Pancreas (tissue), 10 donors: ENCODE measurements around the gene SPEM1. TPM values are rescaled to one million over a fixed set of nuclear protein-coding genes. Genes with fewer than 3 reads are reported as not detected.
A peak's percentile ranks its signal among the peaks of the same experiment; 100 is the strongest.

Experiments
- ATAC-seq, 4 donors: fragments of 200-7000 bp; cut with Tn5 transposase; one replicate each; pipeline versions ENCODE4 v1.8.0 to v1.9.1; 2020; ENCODE audit warnings: mild to moderate bottlenecking in 4 of 4, moderate library complexity in 4 of 4
- DNase-seq, 6 donors: peaks; one replicate each; pipeline ENCODE4 v3.0.0-alpha.2; 2020
- FAIRE-seq: peaks from 2 replicates; lab custom pipeline; 2012; peaks lifted over from hg19 to GRCh38; lab: Jason Lieb, UNC
- H3K27ac ChIP-seq, 4 donors: fragments of 200-600 bp; sonication (generic); 1 replicate in 3 of 4; 2 replicates in 1 of 4; pipeline versions ENCODE4 v1.5.0 to v1.8.0; 2020
- H3K27me3 ChIP-seq, 4 donors: fragments of 200-600 bp; one replicate each; pipeline ENCODE4 v1.8.0; 2021
- H3K36me3 ChIP-seq, 3 donors: fragments of 200-600 bp; sonication (generic) in 1 of 3; one replicate each; pipeline versions ENCODE4 v1.5.0 to v1.8.0; 2020 to 2021
- H3K4me1 ChIP-seq, 3 donors: fragments of 200-600 bp; one replicate each; pipeline ENCODE4 v1.8.0; 2021
- H3K4me3 ChIP-seq, 4 donors: fragments of 200-600 bp; sonication (generic) in 2 of 4; one replicate each; pipeline versions ENCODE4 v1.5.0 to v1.8.0; 2020 to 2021
- H3K9me3 ChIP-seq, 4 donors: fragments of 200-600 bp; one replicate each; pipeline ENCODE4 v1.8.0; 2021
- CTCF ChIP-seq, 4 donors: fragments of 200-600 bp; sonication (generic) in 3 of 4; IDR thresholded peaks; one replicate each; pipeline versions ENCODE4 v1.5.0 to v1.8.0; 2021; ENCODE audit warnings: antibody characterized with exemption in 4 of 4
- WGBS, 2 donors: extraction: QIAGEN DNeasy Blood & Tissue Kit; methylation state at CpG; one replicate each; pipeline ENCODE4 v1.1.7; 2013; 5-methylcytosine and 5-hydroxymethylcytosine counted together
- intact Hi-C, 3 donors: fragments of 100-400 bp; cut with DNase I; formaldehyde crosslinking; loops; one replicate each; pipeline versions ENCODE4 v1.11.1 to v1.14.2; 2022
- polyA plus RNA-seq, 2 donors: library from polyadenylated mRNA; stranded (reverse); fragments of 200-250 nt; gene quantifications; one replicate each; pipeline ENCODE4 v1.2.3, GENCODE V29; 2013
- total RNA-seq, 6 donors: library from RNA; stranded (reverse); fragmentation: NEBNext Ultra II Directional in 4 of 6; extraction: Animal tissue kit (Norgen Biotek cat#: 25700) in 4 of 6; gene quantifications; one replicate each; pipeline versions ENCODE4 v1.2.1 to v1.2.4, GENCODE V29; 2021 to 2023
- donor health status: healthy with polysubstance abuse.
- donor health status: DM: no; HTN: no; CAD: no; lungs with moderate emphysema.
- donor health status: DM: no; HTN: no; CAD: no.
- donor health status: control.
- donor health status: control.
- donor health status: Bipolar disorder and iron deficiency.
- donor health status: DM: yes; HTN: yes; CAD: no.
- donor health status: DM: no; HTN: no; CAD: no.
- donor health status: DM: no; HTN: no; CAD: no.
- donor health status: DM: yes; HTN: yes; CAD: no.

SPEM1 gene
- total and polyA plus RNA-seq, 8 donors: not detected

DNA sequence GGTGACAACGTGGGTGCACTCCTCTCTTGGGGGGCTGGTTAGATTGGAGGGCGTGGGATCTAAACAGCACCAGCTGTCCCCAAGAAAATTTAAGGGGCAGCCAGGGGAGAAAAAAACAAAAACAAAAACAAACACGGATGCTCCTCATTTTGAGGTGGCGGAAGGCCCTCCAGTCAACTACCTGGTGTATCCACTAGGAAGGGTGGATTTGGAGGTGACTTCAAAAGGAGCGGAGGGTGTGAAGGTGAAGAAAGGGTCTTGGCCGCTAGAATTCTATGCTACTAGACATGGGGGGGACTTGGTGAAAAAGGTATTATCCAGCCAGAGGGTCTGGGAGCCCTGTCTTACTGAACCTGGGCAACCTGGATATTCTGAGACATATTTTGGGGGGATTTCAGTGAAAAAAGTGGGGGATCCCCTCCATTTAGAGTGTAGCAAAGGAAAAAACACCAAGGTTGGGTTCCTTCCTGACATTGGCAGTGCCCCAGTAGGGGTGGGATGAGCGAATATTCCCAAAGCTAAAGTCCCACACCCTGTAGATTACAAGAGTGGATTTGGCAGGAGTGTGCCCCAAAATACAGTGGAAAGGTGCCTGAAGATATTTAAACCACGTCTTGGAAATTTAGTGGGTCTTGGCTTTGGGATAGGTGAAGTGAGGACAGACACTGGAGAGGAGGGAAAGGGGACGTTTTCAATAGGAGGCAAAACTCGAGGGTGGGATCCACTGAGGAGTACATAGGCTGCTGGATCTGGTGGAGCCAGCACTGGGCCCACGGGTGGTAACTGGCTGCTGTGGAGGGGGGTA lies 18.7 kb downstream of the SPEM1 start:
- H3K9me3 ChIP-seq: no peaks in the 10 kb centered on the region
- WGBS, 2 donors: 64 to 76% methylated on average over 11 of the region's 11 CpGs
- no peaks in the 10 kb centered on the region for H3K27me3 ChIP-seq
- FAIRE-seq: no peak
- no peaks in the 10 kb centered on the region for H3K36me3 ChIP-seq
- TF ChIP-seq CTCF (IDR thresholded peaks at IDR 0.05): no peak
- no peak for DNase-seq
- H3K4me1 ChIP-seq: peaks cover 5 to 18% (median 11%) of the 10 kb centered on the region in 3 donors
- intact Hi-C loops: loop anchor here in 2 of 3 donors (10.0 kb wide), 1 partner anchor 84 kb away; the partner anchor contains the start of genes KCTD11 (in 2 of the 2) and TMEM95 (in 2 of the 2)
- ATAC-seq: no peak
- H3K4me3 ChIP-seq: no peak overlapping the region
- no peak overlapping the region for H3K27ac ChIP-seq

DNA sequence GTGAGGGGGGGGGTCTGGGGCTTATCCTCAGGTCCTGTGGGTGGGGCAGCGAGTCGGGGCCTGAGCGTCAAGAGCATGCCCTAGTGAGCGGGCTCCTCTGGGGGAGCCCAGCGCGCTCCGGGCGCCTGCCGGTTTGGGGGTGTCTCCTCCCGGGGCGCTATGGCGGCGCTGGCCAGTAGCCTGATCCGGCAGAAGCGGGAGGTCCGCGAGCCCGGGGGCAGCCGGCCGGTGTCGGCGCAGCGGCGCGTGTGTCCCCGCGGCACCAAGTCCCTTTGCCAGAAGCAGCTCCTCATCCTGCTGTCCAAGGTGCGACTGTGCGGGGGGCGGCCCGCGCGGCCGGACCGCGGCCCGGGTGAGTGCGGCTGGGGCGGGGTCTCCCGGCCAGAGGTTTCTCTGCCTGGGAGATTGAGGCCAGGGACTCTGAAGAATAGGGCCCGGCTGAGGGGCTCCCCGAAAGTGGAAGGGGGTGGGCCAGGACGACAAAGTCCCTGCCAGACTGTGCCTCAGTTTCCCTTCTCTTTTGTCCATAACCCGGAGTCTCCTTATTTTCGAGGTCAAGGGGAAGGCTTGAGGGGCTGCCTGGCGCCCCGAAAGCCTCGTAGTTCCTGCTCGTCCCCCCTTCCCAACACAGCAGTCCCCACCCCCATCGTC lies 19.5 kb downstream of the SPEM1 start, which contains the start of gene FGF11:
Gene FGF11 (plus strand): TSS at position 51 of the 651 bp plus-strand sequence. CDS start 109 bp downstream, at position 160.
- Histone ChIP-seq H3K4me3 (peak within 1 kb of the TSS; percentile 2 to 45 (median 26)), H3K4me1 (peaks cover 5 to 18% (median 11%) of the 10 kb centered on the region in 3 donors), H3K27ac (no peak within 1 kb of the TSS), H3K36me3 (no peaks in the 10 kb centered on the region), H3K27me3 (no peaks in the 10 kb centered on the region), H3K9me3 (no peaks in the 10 kb centered on the region)
- no peak for FAIRE-seq
- intact Hi-C loops: loop anchor here in 2 of 3 donors (5.0 to 10.0 kb wide), 2 partner anchors 38 to 85 kb away; partner anchors contain the start of genes KCTD11 (in 2 of the 2), TMEM95 (in 2 of the 2) and ZBTB4 (in 2 of the 2)
- no peak for DNase-seq
- no peak for ATAC-seq
- no peak for TF ChIP-seq CTCF (IDR thresholded peaks at IDR 0.05)
- WGBS, 2 donors: 6 to 9% methylated on average over 32 to 50 of the region's 50 CpGs

DNA sequence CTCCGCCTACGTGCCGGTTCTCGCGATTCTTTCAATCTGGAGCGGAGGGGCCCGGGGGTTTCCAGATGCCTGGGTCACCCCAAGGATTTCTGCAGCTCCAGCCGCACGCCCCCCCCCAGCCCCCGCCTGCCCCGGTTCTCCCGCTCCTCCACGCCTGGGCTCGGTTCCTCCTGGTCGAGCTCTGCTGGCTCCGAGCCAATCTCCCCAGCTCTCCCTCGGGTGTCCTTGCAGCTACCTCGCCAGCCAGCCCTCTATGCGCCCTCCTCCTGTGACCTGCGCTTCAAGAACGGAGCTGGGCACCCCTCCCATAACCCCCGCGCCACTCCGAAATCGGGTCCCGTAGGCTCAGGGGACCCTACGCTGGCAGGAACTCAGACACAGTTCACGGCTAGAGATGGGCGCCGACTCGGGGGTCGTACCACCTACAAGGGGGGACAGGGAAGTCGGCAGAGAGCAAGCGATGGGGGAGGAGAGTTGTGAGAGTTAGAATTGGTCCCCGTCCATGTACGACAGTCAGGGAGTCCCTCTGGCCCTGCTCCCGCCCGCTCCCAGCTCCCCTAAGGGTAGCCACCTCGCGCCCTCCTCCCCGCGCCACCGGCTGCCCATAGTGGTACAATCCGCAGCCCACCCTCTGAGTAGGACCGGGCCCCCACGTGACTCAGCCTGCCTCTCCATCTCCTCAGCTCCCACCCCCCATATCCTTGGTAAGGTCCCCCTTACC lies 20.1 kb downstream of the SPEM1 start:
- Histone ChIP-seq H3K27ac (no peak overlapping the region), H3K27me3 (no peaks in the 10 kb centered on the region), H3K36me3 (no peaks in the 10 kb centered on the region), H3K4me1 (peaks cover 5 to 18% (median 11%) of the 10 kb centered on the region in 3 donors), H3K4me3 (peak overlapping the region; percentile 2 to 45 (median 26)), H3K9me3 (no peaks in the 10 kb centered on the region)
- intact Hi-C loops: loop anchor here in 2 of 3 donors (5.0 kb wide), 1 partner anchor 37 kb away; the partner anchor contains the start of gene ZBTB4 (in 2 of the 2)
- peak; percentile 49 to 92 (median 75) for DNase-seq
- no peak for TF ChIP-seq CTCF (IDR thresholded peaks at IDR 0.05)
- ATAC-seq: no peak
- FAIRE-seq: no peak
- WGBS, 2 donors: 10% methylated on average over 43 to 46 of the region's 46 CpGs

- peaks cover 5 to 22% (median 11%) of the 10 kb centered on the region in 3 donors for H3K4me1 ChIP-seq
- no peak for FAIRE-seq
Observed at GRCh38 chr17:7440834-7441195, 20.7 kb downstream of the SPEM1 start.

More at GRCh38 chr17:7440834-7441195, 20.7 kb downstream of the SPEM1 start:
- 28 to 37% methylated on average over 12 of the region's 12 CpGs for WGBS, 2 donors
- Histone ChIP-seq H3K27ac (no peak overlapping the region), H3K36me3 (no peaks in the 10 kb centered on the region), H3K4me3 (peak overlapping the region in 1 of 4 donors; percentile 45), H3K9me3 (no peaks in the 10 kb centered on the region), H3K27me3 (no peaks in the 10 kb centered on the region)
- intact Hi-C loops: loop anchor here in 2 of 3 donors (5.0 kb wide), 1 partner anchor 36 kb away; the partner anchor contains the start of gene ZBTB4 (in 2 of the 2)
- no peak for TF ChIP-seq CTCF (IDR thresholded peaks at IDR 0.05)
- DNase-seq: peak in 3 of 6 donors; percentile 34 to 83 (median 65)
- no peak for ATAC-seq
